Left ventricle myocardium superior (tissue), 1 donor: ENCODE measurements around the gene DCTN2. TPM values are rescaled to one million over a fixed set of nuclear protein-coding genes. Genes with fewer than 3 reads are reported as not detected.

ENCODE experiments used
- ATAC-seq: fragments of 200-7000 bp; cut with Tn5 transposase; one replicate; pipeline ENCODE4 v1.9.1; 2020; ENCODE audit warnings: mild to moderate bottlenecking, moderate library complexity
- DNase-seq: peaks from one replicate; pipeline ENCODE4 v3.0.0-alpha.2; 2020
- intact Hi-C: fragments of 100-400 bp; cut with micrococcal nuclease; formaldehyde crosslinking; loops from one replicate; pipeline ENCODE4 v1.11.0; 2022
- total RNA-seq: library from RNA; stranded (reverse); fragmentation: NEBNext Ultra II Directional; extraction: Animal tissue kit (Norgen Biotek cat#: 25700); gene quantifications from one replicate; pipeline ENCODE4 v1.2.1, GENCODE V29; 2021
- donor health status: DM: no; HTN: yes; CAD: no; lungs with severe emphysema.

Gene DCTN2
- total RNA-seq, 1 donor from 2014 or later = 89.2 TPM

GRCh38 chr12:57553343-57554202, 6.6 kb upstream of the DCTN2 start:
- no peak for DNase-seq
- intact Hi-C loops = no loop called here
- ATAC-seq = no peak

- intact Hi-C loops = no loop called here
- ATAC-seq = no peak
- DNase-seq = no peak
Observed at GRCh38 chr12:57552835-57553313, 5.9 kb upstream of the DCTN2 start.

DNA sequence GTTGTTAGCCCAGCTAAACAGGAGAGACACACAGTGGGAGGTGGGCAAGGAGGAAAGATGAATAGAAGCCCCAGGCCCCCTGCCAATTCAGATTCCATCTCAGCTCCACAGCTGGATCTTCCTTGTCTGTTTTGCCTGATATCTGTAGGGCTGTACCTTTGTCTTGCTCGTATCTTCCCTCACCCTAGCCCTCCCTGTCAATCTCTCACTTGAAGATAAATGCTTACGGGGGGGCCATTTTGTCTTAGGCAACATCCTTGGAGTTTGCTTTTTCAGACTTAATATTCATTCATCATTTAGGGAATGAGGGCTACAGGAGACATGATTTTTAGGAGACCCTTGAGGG, 5.3 kb upstream of the DCTN2 start:
- no peak for ATAC-seq
- intact Hi-C loops = no loop called here
- no peak for DNase-seq

DNA sequence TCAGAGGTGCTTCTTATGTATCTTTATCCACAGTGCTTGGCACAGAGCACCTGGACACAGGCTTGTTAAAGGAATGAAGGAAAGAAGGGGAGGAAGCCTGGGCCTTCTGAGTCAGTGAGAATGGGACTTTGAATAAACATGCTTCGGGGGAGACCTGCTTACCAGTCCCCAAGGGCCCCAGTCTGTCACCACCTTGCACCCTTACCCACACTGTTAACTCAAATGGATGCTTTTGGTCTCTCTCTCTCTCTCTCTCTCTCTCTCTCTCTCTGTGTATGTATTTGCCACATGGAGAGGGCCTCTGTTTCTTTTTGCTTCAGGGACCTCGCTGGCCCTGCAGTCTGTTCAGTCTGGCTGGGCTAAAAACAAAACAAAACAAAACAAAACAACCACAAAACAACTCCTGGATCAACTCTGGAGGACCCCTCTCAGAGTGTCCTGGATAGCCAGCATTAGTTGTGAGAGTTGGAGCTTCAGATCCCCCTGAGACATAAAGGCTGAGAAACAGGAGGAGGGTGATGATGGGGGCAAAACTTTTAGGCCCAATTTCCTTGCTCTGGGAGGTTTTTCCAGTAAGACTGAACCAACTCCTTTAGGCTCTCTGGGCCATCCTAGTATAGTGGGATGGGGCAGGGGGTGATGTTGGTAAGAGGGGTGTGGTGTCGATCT, 4.8 kb upstream of the DCTN2 start:
- intact Hi-C loops = no loop called here
- ATAC-seq (no peak), DNase-seq (no peak)

GRCh38 chr12:57550641-57551549, 3.9 kb upstream of the DCTN2 start:
- DNase-seq = no peak
- intact Hi-C loops = no loop called here
- ATAC-seq = no peak

GRCh38 chr12:57549909-57550640, 3.1 kb upstream of the DCTN2 start, which contains the start of gene KIF5A:
Gene KIF5A, plus strand, starts transcription at chr12:57550044. Its CDS starts 228 bp downstream, at chr12:57550272.
- DNase-seq (peak; percentile 47), ATAC-seq (no peak)
- intact Hi-C loops = no loop called here

GRCh38 chr12:57549203-57549908, 2.4 kb upstream of the DCTN2 start:
- no peak for DNase-seq
- intact Hi-C loops = no loop called here
- no peak for ATAC-seq

GRCh38 chr12:57548488-57548887, 1.5 kb upstream of the DCTN2 start:
- ATAC-seq = no peak
- intact Hi-C loops = no loop called here
- DNase-seq = no peak

DNA sequence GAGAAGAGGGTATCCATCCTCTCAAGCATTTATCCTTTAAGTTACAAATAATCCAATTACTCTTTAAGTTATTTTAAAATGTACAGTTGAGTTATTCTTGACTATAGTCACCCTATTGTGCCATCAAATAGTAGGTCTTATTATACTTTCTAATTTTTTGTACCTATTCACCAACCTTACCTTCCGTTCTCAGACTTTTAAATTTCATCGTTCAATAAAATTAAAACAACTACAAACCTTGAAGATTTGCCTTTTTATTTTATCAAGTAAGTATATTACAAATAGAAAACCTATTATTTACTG, 972 bp upstream of the DCTN2 start:
- no peak for ATAC-seq
- intact Hi-C loops = no loop called here
- no peak for DNase-seq

DNA sequence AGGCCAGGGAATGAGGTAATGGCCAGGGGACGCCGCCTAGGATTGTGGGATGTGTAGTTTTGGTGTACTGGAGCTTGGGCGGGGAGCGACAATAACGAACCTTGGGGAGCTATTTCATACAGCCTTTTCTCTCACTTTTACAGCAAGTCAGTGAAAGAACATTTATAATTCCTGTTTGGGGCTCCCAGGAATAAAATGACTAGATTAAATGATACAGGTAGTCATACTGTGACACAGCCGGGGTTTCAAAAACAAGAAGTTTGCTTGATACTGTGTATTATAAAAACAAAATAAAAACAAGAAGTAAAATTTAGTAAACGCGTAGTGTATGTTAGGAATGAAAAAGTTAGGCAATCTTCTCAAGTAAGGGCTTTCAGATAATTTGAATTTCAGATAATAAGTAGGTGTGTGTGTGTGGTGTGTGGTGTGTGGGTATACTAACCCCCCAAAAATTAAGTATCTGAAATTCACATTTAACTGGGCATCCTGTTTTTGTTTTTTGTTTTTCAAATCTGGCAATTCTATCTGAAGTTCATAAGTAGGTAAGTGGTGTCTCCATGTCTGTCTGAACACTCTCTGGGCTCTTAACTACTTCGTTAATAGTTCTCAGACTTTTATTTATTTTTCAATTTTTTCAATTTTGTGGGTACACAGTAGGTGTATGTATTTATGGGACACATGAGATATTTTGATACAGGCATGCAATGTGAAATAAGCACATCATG, 458 bp upstream of the DCTN2 start:
- DNase-seq (no peak), ATAC-seq (no peak)
- intact Hi-C loops = no loop called here

GRCh38 chr12:57545809-57546437, 1.1 kb downstream of the DCTN2 start:
- ATAC-seq (no peak), DNase-seq (no peak)
- intact Hi-C loops = no loop called here

GRCh38 chr12:57543581-57543980, 3.4 kb downstream of the DCTN2 start:
- intact Hi-C loops = no loop called here

DNA sequence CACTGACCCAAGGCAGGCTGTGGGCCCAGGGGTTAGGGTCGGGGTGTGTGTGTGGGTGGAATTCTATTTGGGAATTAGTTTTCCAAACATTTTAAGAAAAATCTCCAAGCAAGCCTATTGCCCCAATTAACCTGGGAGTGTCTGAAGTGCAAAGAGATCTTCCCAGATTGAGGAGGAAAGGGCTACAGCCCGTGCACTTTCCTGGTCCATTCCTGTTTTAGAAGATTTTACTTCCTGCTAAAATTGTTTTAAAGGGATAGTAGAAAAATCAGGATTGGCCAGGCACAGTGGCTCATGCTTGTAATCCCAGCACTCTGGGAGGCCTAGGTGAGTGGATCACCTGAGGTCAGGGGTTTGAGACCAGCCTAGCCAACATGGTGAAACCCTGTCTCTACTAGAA, 5.3 kb downstream of the DCTN2 start:
- DNase-seq (no peak), ATAC-seq (no peak)
- intact Hi-C loops = no loop called here

More at GRCh38 chr12:57543581-57543980, 3.4 kb downstream of the DCTN2 start:
- ATAC-seq (no peak), DNase-seq (no peak)

DNA sequence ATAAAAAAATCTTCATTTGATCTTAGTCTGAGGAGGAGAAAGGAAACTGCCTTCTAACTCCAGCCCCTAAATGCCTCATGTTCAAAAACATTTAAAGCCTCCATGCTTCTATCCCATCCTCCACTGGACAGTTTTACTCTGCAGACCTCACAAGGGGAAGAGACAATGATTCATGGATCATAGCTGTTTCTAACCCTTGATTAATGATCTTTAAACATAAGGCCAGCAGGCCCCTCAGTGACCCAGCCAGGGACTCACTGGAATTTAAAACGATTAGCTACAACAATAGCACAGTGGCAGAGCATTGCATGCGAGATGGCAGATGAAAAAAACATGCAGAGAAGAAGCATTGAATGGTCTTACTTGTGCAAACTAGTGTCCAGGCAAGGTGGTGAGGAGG, 6.0 kb downstream of the DCTN2 start:
- no peak for ATAC-seq
- no peak for DNase-seq
- intact Hi-C loops = no loop called here

- intact Hi-C loops = no loop called here
- ATAC-seq (no peak), DNase-seq (no peak)
Observed at GRCh38 chr12:57539134-57539768, 7.7 kb downstream of the DCTN2 start.

GRCh38 chr12:57536597-57536942, 10.4 kb downstream of the DCTN2 start:
- DNase-seq = no peak
- ATAC-seq = no peak
- intact Hi-C loops = no loop called here
